ENCODE measurements around the gene IL4R. TPM values are rescaled to one million over a fixed set of nuclear protein-coding genes. Genes with fewer than 3 reads are reported as not detected.

The IL4R gene
- total RNA-seq, 2 donors from 2014 or later: 30.6 to 31.6 TPM

DNA sequence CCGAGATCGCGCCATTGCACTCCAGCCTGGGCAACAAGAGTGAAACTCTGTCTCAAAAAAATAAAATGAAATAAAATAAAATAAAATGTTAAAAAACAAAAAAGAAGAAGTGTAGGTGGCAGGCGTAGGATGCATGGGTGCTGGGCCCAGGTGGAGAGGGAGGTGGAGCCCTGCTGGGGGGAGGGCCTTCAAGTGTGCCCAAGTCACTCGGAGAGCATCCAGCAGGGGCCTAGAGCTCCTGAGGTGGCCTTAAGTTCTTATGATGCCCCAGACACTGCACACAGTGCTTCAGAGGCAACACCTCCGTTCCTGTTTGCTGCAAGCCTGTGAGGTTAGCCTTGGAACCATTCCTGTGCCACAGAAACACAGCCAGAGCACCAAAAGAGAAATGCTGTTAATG lies 23.2 kb downstream of the IL4R start:
- Mint-ChIP-seq H3K9me3 (peaks cover 18% of the 10 kb centered on the region), H3K4me3 (no peak overlapping the region), H3K4me1 (peaks cover 16% of the 10 kb centered on the region), H3K36me3 (ENCODE audit: low read depth) (peaks cover 54% of the 10 kb centered on the region), H3K27ac (no peak overlapping the region), H3K27me3 (ENCODE audit: insufficient read depth) (no peaks in the 10 kb centered on the region)
- no peak overlapping the region for H3K4me3 ChIP-seq (ENCODE audit: low read length)
- H3K9me3 ChIP-seq (ENCODE audit: control insufficient read depth, low read length): peaks cover 13% of the 10 kb centered on the region
- no peaks in the 10 kb centered on the region for H3K4me1 ChIP-seq (ENCODE audit: control insufficient read depth, insufficient read depth, low read length)
- H3K36me3 ChIP-seq (ENCODE audit: control insufficient read depth, insufficient read depth, low read length): peaks cover 10% of the 10 kb centered on the region
- no peak overlapping the region for H3K9ac ChIP-seq (ENCODE audit: extremely low read depth, low read length, poor library complexity, severe bottlenecking)
- no peaks in the 10 kb centered on the region for H3K27me3 ChIP-seq (ENCODE audit: control insufficient read depth, insufficient read depth, low read length, poor library complexity, severe bottlenecking)
- TF ChIP-seq, protein P1, sequence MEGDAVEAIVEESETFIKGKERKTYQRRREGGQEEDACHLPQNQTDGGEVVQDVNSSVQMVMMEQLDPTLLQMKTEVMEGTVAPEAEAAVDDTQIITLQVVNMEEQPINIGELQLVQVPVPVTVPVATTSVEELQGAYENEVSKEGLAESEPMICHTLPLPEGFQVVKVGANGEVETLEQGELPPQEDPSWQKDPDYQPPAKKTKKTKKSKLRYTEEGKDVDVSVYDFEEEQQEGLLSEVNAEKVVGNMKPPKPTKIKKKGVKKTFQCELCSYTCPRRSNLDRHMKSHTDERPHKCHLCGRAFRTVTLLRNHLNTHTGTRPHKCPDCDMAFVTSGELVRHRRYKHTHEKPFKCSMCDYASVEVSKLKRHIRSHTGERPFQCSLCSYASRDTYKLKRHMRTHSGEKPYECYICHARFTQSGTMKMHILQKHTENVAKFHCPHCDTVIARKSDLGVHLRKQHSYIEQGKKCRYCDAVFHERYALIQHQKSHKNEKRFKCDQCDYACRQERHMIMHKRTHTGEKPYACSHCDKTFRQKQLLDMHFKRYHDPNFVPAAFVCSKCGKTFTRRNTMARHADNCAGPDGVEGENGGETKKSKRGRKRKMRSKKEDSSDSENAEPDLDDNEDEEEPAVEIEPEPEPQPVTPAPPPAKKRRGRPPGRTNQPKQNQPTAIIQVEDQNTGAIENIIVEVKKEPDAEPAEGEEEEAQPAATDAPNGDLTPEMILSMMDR (conservative IDR thresholded peaks at IDR 0.05): no peak
- H3K27ac ChIP-seq (ENCODE audit: low read depth, low read length): no peak overlapping the region
- no peak for DNase-seq
- whole genome bisulfite sequencing, 2 experiments (ENCODE audit: insufficient coverage in 1 of 2, insufficient read length in 1 of 2): 93 to 100% methylated on average over 1 to 3 of the region's 6 CpGs

DNA sequence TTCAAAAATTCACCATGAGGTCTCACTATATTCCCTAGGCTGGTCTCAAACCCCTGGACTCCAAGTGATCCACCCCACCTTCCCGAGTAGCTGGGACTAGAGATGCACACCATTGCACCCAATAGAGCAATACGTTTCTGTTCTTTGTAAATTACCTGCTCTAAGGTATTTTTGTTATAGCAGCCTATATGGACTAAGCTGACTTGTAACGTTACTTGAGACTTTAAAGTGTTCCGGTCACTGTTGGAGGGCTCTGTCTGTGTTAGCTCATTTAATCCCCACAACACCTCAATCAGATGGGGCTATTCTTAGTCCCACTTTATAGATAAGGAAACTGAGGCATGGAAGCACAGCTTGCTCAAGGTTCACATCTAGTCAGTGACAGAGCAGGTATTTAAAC lies 25.4 kb downstream of the IL4R start:
- Histone ChIP-seq H3K9ac (ENCODE audit: extremely low read depth, low read length, poor library complexity, severe bottlenecking) (no peak overlapping the region), H3K27me3 (ENCODE audit: control insufficient read depth, insufficient read depth, low read length, poor library complexity, severe bottlenecking) (no peaks in the 10 kb centered on the region), H3K27ac (ENCODE audit: low read depth, low read length) (no peak overlapping the region), H3K36me3 (ENCODE audit: control insufficient read depth, insufficient read depth, low read length) (peaks cover 13% of the 10 kb centered on the region), H3K4me1 (ENCODE audit: control insufficient read depth, insufficient read depth, low read length) (no peaks in the 10 kb centered on the region), H3K9me3 (ENCODE audit: control insufficient read depth, low read length) (peaks cover 13% of the 10 kb centered on the region), H3K4me3 (ENCODE audit: low read length) (no peak overlapping the region)
- no peak for DNase-seq
- no peaks in the 10 kb centered on the region for H3K27me3 Mint-ChIP-seq (ENCODE audit: insufficient read depth)
- no peak overlapping the region for H3K27ac Mint-ChIP-seq
- H3K36me3 Mint-ChIP-seq (ENCODE audit: low read depth): peaks cover 58% of the 10 kb centered on the region
- no peak overlapping the region for H3K4me3 Mint-ChIP-seq
- peaks cover 18% of the 10 kb centered on the region for H3K9me3 Mint-ChIP-seq
- peaks cover under 1% of the 10 kb centered on the region for H3K4me1 Mint-ChIP-seq
- WGBS, 2 experiments (ENCODE audit: insufficient coverage in 1 of 2, insufficient read length in 1 of 2): 93 to 96% methylated on average over 3 to 4 of the region's 4 CpGs
- TF ChIP-seq, protein P1 (conservative IDR thresholded peaks at IDR 0.05): no peak

DNA sequence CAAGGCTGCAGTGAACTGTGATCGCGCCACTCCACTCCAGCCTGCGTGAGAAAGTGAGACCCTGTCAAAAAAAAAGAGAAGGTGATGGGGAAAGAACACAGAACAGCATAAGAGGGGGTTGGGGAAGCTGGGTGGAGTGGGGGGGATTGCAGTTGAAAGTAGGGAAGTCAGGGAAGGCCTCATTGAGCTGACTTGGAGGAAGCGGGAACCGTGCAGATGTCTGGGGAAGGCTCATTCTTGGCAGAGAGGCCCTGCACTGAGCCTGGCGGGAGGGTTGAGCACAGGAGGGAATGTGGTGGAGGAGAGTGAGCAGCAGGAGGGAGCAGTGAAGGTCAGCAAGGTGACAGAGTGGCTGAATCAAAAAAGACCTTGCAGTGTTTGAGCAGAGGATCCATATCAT lies 26.9 kb downstream of the IL4R start:
- H3K4me3 ChIP-seq (ENCODE audit: low read length): no peak overlapping the region
- no peak overlapping the region for H3K27ac ChIP-seq (ENCODE audit: low read depth, low read length)
- TF ChIP-seq, protein P1 (conservative IDR thresholded peaks at IDR 0.05): no peak
- 90% methylated on average over 6 of the region's 6 CpGs; no CpG with 5 or more reads in 1 of the 2 experiments for WGBS, 2 experiments (ENCODE audit: insufficient coverage in 1 of 2, insufficient read length in 1 of 2)
- Mint-ChIP-seq H3K27me3 (ENCODE audit: insufficient read depth) (no peaks in the 10 kb centered on the region), H3K9me3 (peaks cover 18% of the 10 kb centered on the region), H3K4me1 (no peaks in the 10 kb centered on the region), H3K36me3 (ENCODE audit: low read depth) (peaks cover 57% of the 10 kb centered on the region), H3K4me3 (no peak overlapping the region), H3K27ac (no peak overlapping the region)
- no peak overlapping the region for H3K9ac ChIP-seq (ENCODE audit: extremely low read depth, low read length, poor library complexity, severe bottlenecking)
- no peaks in the 10 kb centered on the region for H3K4me1 ChIP-seq (ENCODE audit: control insufficient read depth, insufficient read depth, low read length)
- DNase-seq: no peak
- H3K9me3 ChIP-seq (ENCODE audit: control insufficient read depth, low read length): peaks cover 13% of the 10 kb centered on the region
- no peaks in the 10 kb centered on the region for H3K27me3 ChIP-seq (ENCODE audit: control insufficient read depth, insufficient read depth, low read length, poor library complexity, severe bottlenecking)
- peaks cover 13% of the 10 kb centered on the region for H3K36me3 ChIP-seq (ENCODE audit: control insufficient read depth, insufficient read depth, low read length)

Data from endodermal cell (in vitro differentiated cells).